SK-N-SH (cell line): ENCODE measurements around the gene SEM1.

Source experiments
- ELF1 ChIP-seq: IDR thresholded peaks from 2 replicates; pipeline ENCODE4 v1.4.0; 2012
- EP300 ChIP-seq, 2 experiments: IDR thresholded peaks; 2 replicates each; pipeline versions ENCODE4 v1.4.0 to v1.6.1; 2012; ENCODE audit warnings: borderline replicate concordance in 1 of 2, low read depth in 1 of 2, low read length in 1 of 2
- EZH2phosphoT487 ChIP-seq: fragments of 200-600 bp; sonication (generic); IDR thresholded peaks from 2 replicates; pipeline ENCODE4 v1.6.1; 2017; ENCODE audit warnings: low read depth, mixed run types, mild to moderate bottlenecking, antibody characterized with exemption, moderate library complexity, borderline replicate concordance
- JUND ChIP-seq: IDR thresholded peaks from 2 replicates; pipeline ENCODE4 v1.4.0; 2012
- MAX ChIP-seq: IDR thresholded peaks from 2 replicates; pipeline ENCODE4 v1.4.0; 2012; ENCODE audit warnings: low read depth
- MEF2A ChIP-seq: IDR thresholded peaks from 2 replicates; pipeline ENCODE4 v1.4.0; 2012; ENCODE audit warnings: low read depth, borderline replicate concordance
- POLR2AphosphoS5 ChIP-seq: IDR thresholded peaks from 2 replicates; pipeline ENCODE4 v1.6.1; 2012; ENCODE audit warnings: low read depth, low read length
- RCOR1 ChIP-seq: fragments of 150-350 bp; IDR thresholded peaks from 2 replicates; pipeline ENCODE4 v1.6.1; 2017; ENCODE audit warnings: antibody characterized with exemption, low read length
- SMC3 ChIP-seq: IDR thresholded peaks from 2 replicates; pipeline ENCODE4 v1.6.1; 2012; ENCODE audit warnings: low read depth, low read length, improper control_type of control experiment
- USF2 ChIP-seq: fragments of 150-350 bp; IDR thresholded peaks from 2 replicates; pipeline ENCODE4 v1.6.1; 2017; ENCODE audit warnings: antibody characterized with exemption, low read length, low read depth, borderline replicate concordance
- YY1 ChIP-seq: IDR thresholded peaks from 2 replicates; pipeline ENCODE4 v1.4.0; 2012; ENCODE audit warnings: low read depth, mild to moderate bottlenecking
- TF ChIP-seq, protein P1 (sequence below): fragments of 200-600 bp; sonication (generic); IDR thresholded peaks from 2 replicates; pipeline ENCODE4 v1.6.1; 2017; ENCODE audit warnings: antibody characterized with exemption, mild to moderate bottlenecking, moderate library complexity
- TF ChIP-seq, protein P2 (sequence below): IDR thresholded peaks from 2 replicates; pipeline ENCODE4 v1.4.0; 2012; ENCODE audit warnings: low read depth, borderline replicate concordance

DNA sequence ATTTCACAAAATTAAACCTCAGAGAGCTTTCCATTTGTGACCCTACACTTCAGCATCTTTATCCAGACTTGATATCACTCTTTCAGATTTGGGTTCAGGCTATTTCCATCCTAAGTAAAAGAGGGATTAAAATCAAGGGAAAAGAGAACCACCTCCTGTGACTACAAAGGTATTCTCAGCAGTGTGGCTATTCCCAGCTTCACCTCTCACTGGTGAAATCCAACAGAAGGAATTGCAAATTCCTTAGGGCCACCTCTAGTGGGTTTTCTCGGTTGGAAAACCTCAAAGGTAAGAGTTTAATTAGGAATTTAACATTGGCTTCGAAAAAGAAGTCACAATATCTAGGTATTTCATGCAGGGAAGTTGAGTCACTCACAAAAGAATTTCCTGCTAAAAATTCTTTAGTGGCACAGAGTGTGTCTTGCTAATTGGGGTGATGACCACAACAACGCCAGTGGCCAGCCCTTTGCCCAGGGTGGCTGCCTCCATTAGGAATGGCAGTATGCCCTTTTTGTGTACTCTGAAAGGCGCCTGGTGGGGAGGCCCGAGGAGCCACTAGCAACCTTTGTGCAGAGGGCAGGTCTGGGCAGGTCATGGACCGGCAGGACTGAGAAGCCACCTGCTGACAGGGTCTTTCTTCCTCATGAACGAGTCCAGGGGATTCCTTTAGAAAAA, 52.2 kb downstream of the SEM1 start:
- TF ChIP-seq EP300 (IDR thresholded peaks at IDR 0.05; ENCODE audit: borderline replicate concordance in 1 of 2, low read depth in 1 of 2, low read length in 1 of 2), result no peak
- no peak for TF ChIP-seq USF2
- TF ChIP-seq, protein P1, sequence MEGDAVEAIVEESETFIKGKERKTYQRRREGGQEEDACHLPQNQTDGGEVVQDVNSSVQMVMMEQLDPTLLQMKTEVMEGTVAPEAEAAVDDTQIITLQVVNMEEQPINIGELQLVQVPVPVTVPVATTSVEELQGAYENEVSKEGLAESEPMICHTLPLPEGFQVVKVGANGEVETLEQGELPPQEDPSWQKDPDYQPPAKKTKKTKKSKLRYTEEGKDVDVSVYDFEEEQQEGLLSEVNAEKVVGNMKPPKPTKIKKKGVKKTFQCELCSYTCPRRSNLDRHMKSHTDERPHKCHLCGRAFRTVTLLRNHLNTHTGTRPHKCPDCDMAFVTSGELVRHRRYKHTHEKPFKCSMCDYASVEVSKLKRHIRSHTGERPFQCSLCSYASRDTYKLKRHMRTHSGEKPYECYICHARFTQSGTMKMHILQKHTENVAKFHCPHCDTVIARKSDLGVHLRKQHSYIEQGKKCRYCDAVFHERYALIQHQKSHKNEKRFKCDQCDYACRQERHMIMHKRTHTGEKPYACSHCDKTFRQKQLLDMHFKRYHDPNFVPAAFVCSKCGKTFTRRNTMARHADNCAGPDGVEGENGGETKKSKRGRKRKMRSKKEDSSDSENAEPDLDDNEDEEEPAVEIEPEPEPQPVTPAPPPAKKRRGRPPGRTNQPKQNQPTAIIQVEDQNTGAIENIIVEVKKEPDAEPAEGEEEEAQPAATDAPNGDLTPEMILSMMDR, result no peak
- TF ChIP-seq JUND, result no peak
- no peak for TF ChIP-seq YY1
- TF ChIP-seq, protein P2, sequence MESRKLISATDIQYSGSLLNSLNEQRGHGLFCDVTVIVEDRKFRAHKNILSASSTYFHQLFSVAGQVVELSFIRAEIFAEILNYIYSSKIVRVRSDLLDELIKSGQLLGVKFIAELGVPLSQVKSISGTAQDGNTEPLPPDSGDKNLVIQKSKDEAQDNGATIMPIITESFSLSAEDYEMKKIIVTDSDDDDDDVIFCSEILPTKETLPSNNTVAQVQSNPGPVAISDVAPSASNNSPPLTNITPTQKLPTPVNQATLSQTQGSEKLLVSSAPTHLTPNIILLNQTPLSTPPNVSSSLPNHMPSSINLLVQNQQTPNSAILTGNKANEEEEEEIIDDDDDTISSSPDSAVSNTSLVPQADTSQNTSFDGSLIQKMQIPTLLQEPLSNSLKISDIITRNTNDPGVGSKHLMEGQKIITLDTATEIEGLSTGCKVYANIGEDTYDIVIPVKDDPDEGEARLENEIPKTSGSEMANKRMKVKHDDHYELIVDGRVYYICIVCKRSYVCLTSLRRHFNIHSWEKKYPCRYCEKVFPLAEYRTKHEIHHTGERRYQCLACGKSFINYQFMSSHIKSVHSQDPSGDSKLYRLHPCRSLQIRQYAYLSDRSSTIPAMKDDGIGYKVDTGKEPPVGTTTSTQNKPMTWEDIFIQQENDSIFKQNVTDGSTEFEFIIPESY, result no peak
- no peak for TF ChIP-seq MEF2A
- no peak for TF ChIP-seq ELF1
- no peak for TF ChIP-seq MAX
- TF ChIP-seq POLR2AphosphoS5, result no peak
- no peak for TF ChIP-seq RCOR1
- no peak for TF ChIP-seq EZH2phosphoT487
- TF ChIP-seq SMC3, result no peak
